H1 (cell line): ENCODE measurements around the gene EPB41L1. TPM values are rescaled to one million over a fixed set of nuclear protein-coding genes. Genes with fewer than 3 reads are reported as not detected.

Experiments used
- CTCF ChIA-PET: fragments of 300-600 bp; sonication (Branson Sonifier 250); formaldehyde crosslinking; loops from one replicate; lab custom pipeline; 2021; ENCODE audit not compliant: partially characterized antibody; lab: Charles Lee
- POLR2A ChIA-PET: fragments of 300-600 bp; sonication (Branson Sonifier 250); formaldehyde crosslinking; loops from one replicate; lab custom pipeline; 2021; ENCODE audit warnings: inconsistent platforms; ENCODE audit not compliant: partially characterized antibody; lab: Charles Lee
- DNase-seq, 2 experiments: peaks; one replicate each; pipeline versions ENCODE4 v3.0.0 to v3.0.0-alpha.2; 2010 to 2022; ENCODE audit warnings: low spot score in 2 of 2, low read depth in 1 of 2, mixed read lengths in 1 of 2
- FAIRE-seq: peaks from 2 replicates; lab custom pipeline; 2011; peaks lifted over from hg19 to GRCh38; lab: Jason Lieb, UNC
- H2AFZ ChIP-seq: 2 replicates; pipeline ENCODE4 v1.8.1; 2012; ENCODE audit warnings: low read length, inconsistent platforms
- H2AK5ac ChIP-seq: 2 replicates; pipeline ENCODE4 v1.6.1; 2013; ENCODE audit warnings: low read depth, low read length
- H2BK120ac ChIP-seq: replicated peaks from 2 replicates; pipeline ENCODE3; 2013; ENCODE audit warnings: low read depth, low read length, inconsistent platforms
- H2BK12ac ChIP-seq: 2 replicates; pipeline ENCODE4 v1.6.1; 2013; ENCODE audit warnings: low read depth, low read length
- H2BK15ac ChIP-seq: 2 replicates; pipeline ENCODE4 v1.6.1; 2013; ENCODE audit warnings: low read length
- H2BK20ac ChIP-seq: 2 replicates; pipeline ENCODE4 v1.6.1; 2013; ENCODE audit warnings: low read length
- H2BK5ac ChIP-seq: 2 replicates; pipeline ENCODE4 v1.6.1; 2013; ENCODE audit warnings: low read depth, low read length
- H3K14ac ChIP-seq: 2 replicates; pipeline ENCODE4 v1.6.1; 2013; ENCODE audit warnings: inconsistent platforms; ENCODE audit not compliant: insufficient read length
- H3K18ac ChIP-seq: 2 replicates; pipeline ENCODE4 v1.6.1; 2013; ENCODE audit warnings: low read length; ENCODE audit errors: extremely low read depth
- H3K23ac ChIP-seq: 2 replicates; pipeline ENCODE4 v1.6.1; 2013; ENCODE audit warnings: inconsistent platforms; ENCODE audit not compliant: insufficient read length
- H3K23me2 ChIP-seq: 2 replicates; pipeline ENCODE4 v1.6.1; 2013; ENCODE audit warnings: low read depth, low read length
- H3K27ac ChIP-seq: 2 replicates; pipeline ENCODE4 v1.6.1; 2011; ENCODE audit warnings: low read depth, low read length, inconsistent platforms
- H3K27me3 ChIP-seq, 4 experiments: replicated peaks in 1 of 4; 1 replicate in 1 of 4; 2 replicates in 3 of 4; pipeline versions ENCODE4 v1.6.1 to v1.8.1; 2011 to 2013; ENCODE audit warnings: low read length in 3 of 4, mild to moderate bottlenecking in 3 of 4, inconsistent platforms in 2 of 4, mixed read lengths in 2 of 4, moderate library complexity in 1 of 4; ENCODE audit not compliant: control insufficient read depth in 3 of 4, insufficient read depth in 3 of 4; ENCODE audit errors: extremely low read depth in 1 of 4
- H3K36me3 ChIP-seq, 4 experiments: 2 replicates each; pipeline versions ENCODE4 v1.6.1 to v1.8.1; 2011 to 2013; ENCODE audit warnings: mild to moderate bottlenecking in 4 of 4, low read length in 3 of 4, moderate library complexity in 2 of 4, control low read depth in 1 of 4, inconsistent platforms in 1 of 4; ENCODE audit not compliant: insufficient read depth in 4 of 4, control insufficient read depth in 2 of 4
- H3K4ac ChIP-seq: replicated peaks from 2 replicates; pipeline ENCODE3; 2013; ENCODE audit warnings: low read length, low read depth, mixed read lengths, inconsistent platforms; ENCODE audit not compliant: insufficient read length
- H3K4me1 ChIP-seq, 4 experiments: replicated peaks in 1 of 4; 1 replicate in 1 of 4; 2 replicates in 3 of 4; pipeline versions ENCODE4 v1.6.1 to v1.8.1; 2011 to 2013; ENCODE audit warnings: low read length in 3 of 4, inconsistent platforms in 2 of 4, mixed read lengths in 1 of 4; ENCODE audit not compliant: insufficient read depth in 4 of 4, control insufficient read depth in 3 of 4
- H3K4me2 ChIP-seq, 2 experiments: 2 replicates each; pipeline versions ENCODE4 v1.6.1 to v1.8.1; 2011 to 2013; ENCODE audit warnings: low read depth in 2 of 2, low read length in 2 of 2, control low read depth in 1 of 2, inconsistent platforms in 1 of 2, mild to moderate bottlenecking in 1 of 2; ENCODE audit not compliant: insufficient read depth in 1 of 2
- H3K4me3 ChIP-seq, 4 experiments: fragments of 200-600, 300-600 bp in 1 of 4; sonication (generic), shearing (Covaris generic), sonication (Bioruptor Twin) in 1 of 4; 2 replicates each; pipeline versions ENCODE4 v1.5.1 to v1.8.1; 2011 to 2016; ENCODE audit warnings: low read length in 4 of 4, low read depth in 3 of 4, control low read depth in 2 of 4, inconsistent platforms in 2 of 4, mild to moderate bottlenecking in 2 of 4, mixed read lengths in 1 of 4, moderate library complexity in 1 of 4; ENCODE audit not compliant: insufficient read depth in 2 of 4; ENCODE audit errors: extremely low read depth in 1 of 4
- H3K56ac ChIP-seq: replicated peaks from 2 replicates; pipeline ENCODE3; 2013; ENCODE audit warnings: low read depth, mild to moderate bottlenecking, mixed read lengths, low read length, inconsistent platforms; ENCODE audit not compliant: insufficient read length
- H3K79me1 ChIP-seq: 2 replicates; pipeline ENCODE4 v1.6.1; 2013; ENCODE audit warnings: low read depth, low read length, control low read depth
- H3K79me2 ChIP-seq, 2 experiments: 2 replicates each; pipeline versions ENCODE4 v1.6.1 to v1.8.1; 2012 to 2013; ENCODE audit warnings: low read length in 2 of 2, mild to moderate bottlenecking in 2 of 2, inconsistent platforms in 1 of 2; ENCODE audit not compliant: insufficient read depth in 2 of 2, control insufficient read depth in 1 of 2
- H3K9ac ChIP-seq, 4 experiments: replicated peaks in 1 of 4; 1 replicate in 1 of 4; 2 replicates in 3 of 4; pipeline versions ENCODE4 v1.6.1 to v1.8.1; 2011 to 2013; ENCODE audit warnings: low read depth in 3 of 4, low read length in 3 of 4, control low read depth in 2 of 4, mild to moderate bottlenecking in 2 of 4, moderate library complexity in 2 of 4, inconsistent platforms in 1 of 4; ENCODE audit errors: extremely low read depth in 1 of 4
- H3K9me3 ChIP-seq, 2 experiments: 2 replicates each; pipeline versions ENCODE4 v1.6.1 to v1.8.1; 2012 to 2013; ENCODE audit warnings: mild to moderate bottlenecking in 2 of 2, moderate library complexity in 2 of 2, control low read depth in 1 of 2, inconsistent platforms in 1 of 2, low read depth in 1 of 2, low read length in 1 of 2, mixed read lengths in 1 of 2; ENCODE audit not compliant: insufficient read depth in 2 of 2
- H4K20me1 ChIP-seq, 2 experiments: replicated peaks in 1 of 2; 2 replicates each; pipeline versions ENCODE3 to v1.8.1; 2011 to 2013; ENCODE audit warnings: inconsistent platforms in 2 of 2, low read length in 2 of 2, mild to moderate bottlenecking in 1 of 2; ENCODE audit not compliant: insufficient read depth in 2 of 2, control insufficient read depth in 1 of 2
- H4K5ac ChIP-seq: 2 replicates; pipeline ENCODE4 v1.6.1; 2013; ENCODE audit warnings: low read length, low read depth, mixed read lengths, inconsistent platforms; ENCODE audit not compliant: insufficient read length
- H4K8ac ChIP-seq: 2 replicates; pipeline ENCODE4 v1.8.0; 2013; ENCODE audit warnings: mild to moderate bottlenecking, moderate library complexity, low read length, inconsistent platforms; ENCODE audit not compliant: insufficient read depth; ENCODE audit errors: extremely low read depth
- H4K91ac ChIP-seq: replicated peaks from 2 replicates; pipeline ENCODE3; 2013; ENCODE audit warnings: low read length, mixed read lengths, inconsistent platforms; ENCODE audit not compliant: insufficient read length
- JUND ChIP-seq: IDR thresholded peaks from 2 replicates; pipeline ENCODE4 v1.6.1; 2011; ENCODE audit warnings: mild to moderate bottlenecking, improper control_type of control experiment, low read length
- NRF1 ChIP-seq: IDR thresholded peaks from 2 replicates; pipeline ENCODE4 v1.6.1; 2011; ENCODE audit warnings: mild to moderate bottlenecking, low read depth, low read length, improper control_type of control experiment
- RBBP5 ChIP-seq: IDR thresholded peaks from 2 replicates; pipeline ENCODE4 v1.7.1; 2012; ENCODE audit warnings: low read depth, mild to moderate bottlenecking, inconsistent platforms, low read length, moderate library complexity, borderline replicate concordance
- SAP30 ChIP-seq: fragments of 300-600 bp; sonication (generic); IDR thresholded peaks from 2 replicates; pipeline ENCODE4 v1.7.1; 2012; ENCODE audit warnings: low read length, moderate library complexity, mild to moderate bottlenecking, inconsistent platforms; ENCODE audit not compliant: insufficient read depth, insufficient replicate concordance
- WGBS, 2 experiments: shearing (Covaris generic) in 1 of 2; methylation state at CpG; one replicate each; pipeline versions ENCODE4 v1.1.6 to v1.1.7; 2013 to 2015; ENCODE audit warnings: low lambda C conversion rate in 2 of 2, mixed read lengths in 2 of 2, inconsistent platforms in 1 of 2, low coverage in 1 of 2, missing lambda C conversion rate in 1 of 2; ENCODE audit not compliant: insufficient replicate concordance in 2 of 2, insufficient coverage in 1 of 2, insufficient read length in 1 of 2; ENCODE audit errors: extremely low coverage in 1 of 2, missing lambda C conversion rate in 1 of 2; 5-methylcytosine and 5-hydroxymethylcytosine counted together
- polyA plus RNA-seq, 7 experiments: library from polyadenylated mRNA; depleted of rRNA in 3 of 7; stranded (reverse) in 5 of 7; unstranded in 2 of 7; fragments of >200 nt in 5 of 7; fragments of 200-250 nt in 2 of 7; gene quantifications; 1 replicate in 5 of 7; 2 replicates in 1 of 7; 4 replicates in 1 of 7; pipeline versions ENCODE4 v1.2.1 to v1.2.3, GENCODE V29; 2011 to 2013; ENCODE audit warnings: missing spikeins in 2 of 7, mixed read lengths in 2 of 7
- total RNA-seq: library from RNA; stranded (reverse); fragmentation: NEBNext Ultra II Directional; extraction: Animal tissue kit (Norgen Biotek cat#: 25700); gene quantifications from 2 replicates; pipeline ENCODE4 v1.2.1, GENCODE V29; 2021
- TF ChIP-seq, protein P1 (sequence below): IDR thresholded peaks from 2 replicates; pipeline ENCODE4 v1.6.1; 2012; ENCODE audit warnings: low read length, inconsistent platforms
- TF ChIP-seq, protein P2 (sequence below), 3 experiments: IDR thresholded peaks; 1 replicate in 2 of 3; 2 replicates in 1 of 3; pipeline versions ENCODE4 v1.5.1 to v1.6.1; 2011; ENCODE audit warnings: low read length in 3 of 3, mild to moderate bottlenecking in 3 of 3, inconsistent platforms in 2 of 3, low read depth in 1 of 3, moderate library complexity in 1 of 3; ENCODE audit not compliant: insufficient read depth in 1 of 3; ENCODE audit errors: control extremely low read depth in 1 of 3

Gene EPB41L1
- total and polyA plus RNA-seq, 2 of the 8 experiments (the other 6 are each of a cell fraction or from before 2014, with no cell fraction given): 14.8 to 36.0 TPM

DNA sequence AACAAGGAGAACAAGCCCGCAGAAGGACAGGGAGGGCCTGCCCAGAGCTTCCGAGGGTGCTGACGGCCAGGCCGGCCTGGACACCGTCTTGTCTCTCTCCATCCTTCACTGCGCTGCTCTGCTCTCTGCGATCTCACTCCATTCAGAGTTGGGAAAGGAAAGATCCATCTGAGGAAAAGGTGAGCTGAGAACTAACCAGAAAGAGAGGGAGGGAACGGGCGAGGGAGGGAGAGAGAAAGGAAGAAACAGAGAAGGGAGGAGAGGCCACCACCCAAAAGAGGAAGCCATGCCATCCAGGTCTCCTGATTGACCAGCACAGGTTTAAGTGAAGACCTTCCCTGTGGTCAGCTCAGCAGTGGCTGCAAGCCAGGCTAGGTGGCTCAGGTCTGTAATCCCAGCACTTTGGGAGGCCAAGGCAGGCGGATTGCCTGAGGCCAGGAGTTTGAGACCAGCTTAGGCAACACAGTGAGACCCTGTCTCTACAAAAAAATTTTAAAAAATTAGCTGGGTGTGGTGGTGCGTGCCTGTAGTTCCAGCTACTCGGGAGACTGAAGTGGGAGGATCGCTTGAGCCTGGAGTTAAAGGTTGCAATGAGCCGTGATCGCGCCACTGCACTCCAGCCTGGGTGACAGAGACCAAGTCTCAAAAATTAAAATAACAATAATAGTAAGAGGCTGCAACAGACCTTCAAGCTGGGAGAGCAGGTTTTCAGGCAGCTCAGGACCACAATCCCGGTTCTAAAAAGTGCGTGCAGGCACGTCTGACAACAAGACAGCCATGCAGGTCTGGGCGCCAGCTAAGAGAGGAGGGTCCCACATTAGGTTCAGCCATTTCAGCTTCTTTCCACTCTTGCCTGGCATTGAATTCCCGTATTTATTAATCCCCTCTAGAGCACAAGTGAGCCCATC, 117.4 kb downstream of the EPB41L1 start:
- Histone ChIP-seq H3K79me1 (no peaks in the 10 kb centered on the region), H4K5ac (no peak overlapping the region), H3K9me3 (no peaks in the 10 kb centered on the region), H3K27ac (no peak overlapping the region), H4K91ac (no peak overlapping the region), H2BK20ac (no peak overlapping the region), H3K27me3 (no peaks in the 10 kb centered on the region), H3K14ac (no peak overlapping the region), H3K56ac (no peak overlapping the region), H2AK5ac (no peak overlapping the region), H2BK5ac (no peak overlapping the region; the same call in 1 of the 2 replicates), H3K23ac (no peak overlapping the region), H3K4me2 (no peak overlapping the region), H2BK15ac (0 out of 2 replicates have a peak overlapping the region, but pooled peaks have one; percentile 19), H4K20me1 (no peaks in the 10 kb centered on the region), H3K18ac (no peak overlapping the region; the same call in 1 of the 2 replicates), H3K9ac (no peak overlapping the region), H2AFZ (no peak overlapping the region), H2BK120ac (no peak overlapping the region), H2BK12ac (peak overlapping the region; percentile 13; the same call in 1 of the 2 replicates), H3K79me2 (no peaks in the 10 kb centered on the region), H3K4me3 (no peak overlapping the region), H4K8ac (no peak overlapping the region), H3K23me2 (no peaks in the 10 kb centered on the region), H3K36me3 (no peaks in the 10 kb centered on the region), H3K4ac (peak overlapping the region; percentile 40), H3K4me1 (peaks cover 0 to 2% (median 0%) of the 10 kb centered on the region in 4 experiments; a peak in 4 of 7 replicates)
- DNase-seq: no peak
- 86% methylated on average over 19 of the region's 21 CpGs; no CpG with 5 or more reads in 1 of the 2 experiments for WGBS, 2 experiments
- no peak for FAIRE-seq
- ChIA-PET POLR2A (interaction anchor here (0.9 to 2.1 kb wide), 5 partner anchors 12 to 167 kb away, joined by 3 to 6 read pairs (median 5); no protein-coding TSS in a partner anchor), CTCF (interaction anchor here (0.7 to 6.9 kb wide), 10 partner anchors 15 to 221 kb away, joined by 3 to 54 read pairs (median 6); no protein-coding TSS in a partner anchor)
- TF ChIP-seq JUND: no peak
- TF ChIP-seq, protein P1, sequence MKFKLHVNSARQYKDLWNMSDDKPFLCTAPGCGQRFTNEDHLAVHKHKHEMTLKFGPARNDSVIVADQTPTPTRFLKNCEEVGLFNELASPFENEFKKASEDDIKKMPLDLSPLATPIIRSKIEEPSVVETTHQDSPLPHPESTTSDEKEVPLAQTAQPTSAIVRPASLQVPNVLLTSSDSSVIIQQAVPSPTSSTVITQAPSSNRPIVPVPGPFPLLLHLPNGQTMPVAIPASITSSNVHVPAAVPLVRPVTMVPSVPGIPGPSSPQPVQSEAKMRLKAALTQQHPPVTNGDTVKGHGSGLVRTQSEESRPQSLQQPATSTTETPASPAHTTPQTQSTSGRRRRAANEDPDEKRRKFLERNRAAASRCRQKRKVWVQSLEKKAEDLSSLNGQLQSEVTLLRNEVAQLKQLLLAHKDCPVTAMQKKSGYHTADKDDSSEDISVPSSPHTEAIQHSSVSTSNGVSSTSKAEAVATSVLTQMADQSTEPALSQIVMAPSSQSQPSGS: no peak
- no peak for TF ChIP-seq NRF1
- TF ChIP-seq RBBP5: no peak
- TF ChIP-seq, protein P2, sequence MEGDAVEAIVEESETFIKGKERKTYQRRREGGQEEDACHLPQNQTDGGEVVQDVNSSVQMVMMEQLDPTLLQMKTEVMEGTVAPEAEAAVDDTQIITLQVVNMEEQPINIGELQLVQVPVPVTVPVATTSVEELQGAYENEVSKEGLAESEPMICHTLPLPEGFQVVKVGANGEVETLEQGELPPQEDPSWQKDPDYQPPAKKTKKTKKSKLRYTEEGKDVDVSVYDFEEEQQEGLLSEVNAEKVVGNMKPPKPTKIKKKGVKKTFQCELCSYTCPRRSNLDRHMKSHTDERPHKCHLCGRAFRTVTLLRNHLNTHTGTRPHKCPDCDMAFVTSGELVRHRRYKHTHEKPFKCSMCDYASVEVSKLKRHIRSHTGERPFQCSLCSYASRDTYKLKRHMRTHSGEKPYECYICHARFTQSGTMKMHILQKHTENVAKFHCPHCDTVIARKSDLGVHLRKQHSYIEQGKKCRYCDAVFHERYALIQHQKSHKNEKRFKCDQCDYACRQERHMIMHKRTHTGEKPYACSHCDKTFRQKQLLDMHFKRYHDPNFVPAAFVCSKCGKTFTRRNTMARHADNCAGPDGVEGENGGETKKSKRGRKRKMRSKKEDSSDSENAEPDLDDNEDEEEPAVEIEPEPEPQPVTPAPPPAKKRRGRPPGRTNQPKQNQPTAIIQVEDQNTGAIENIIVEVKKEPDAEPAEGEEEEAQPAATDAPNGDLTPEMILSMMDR (IDR thresholded peaks at IDR 0.05; ENCODE audit: control extremely low read depth in 1 of 3, insufficient read depth in 1 of 3, low read depth in 1 of 3, low read length in 3 of 3): no peak
- TF ChIP-seq SAP30: no peak
